ENCODE results near the gene INPP5D.

DNA sequence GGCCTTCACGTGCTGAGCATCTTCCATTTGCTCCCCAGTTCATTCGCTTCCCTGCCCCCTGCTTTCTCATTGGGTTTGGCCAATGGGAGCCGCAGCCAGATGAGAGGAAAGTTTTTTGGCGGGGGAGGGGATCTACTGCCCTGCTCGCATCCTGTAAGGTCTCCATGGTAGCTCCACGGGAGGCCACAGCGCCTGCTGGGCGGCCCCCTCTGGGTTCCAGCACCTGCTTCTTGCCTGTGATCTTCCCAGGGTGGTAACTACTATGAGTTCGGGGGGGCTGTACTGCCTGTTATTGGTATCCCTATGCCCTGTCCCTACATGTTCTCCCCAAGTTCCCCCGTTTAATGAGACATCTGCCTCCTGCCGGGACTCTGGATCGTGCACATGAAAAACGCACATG is 57.2 kb downstream of the INPP5D start:
- TF ChIP-seq POLR2AphosphoS5 (IDR thresholded peaks at IDR 0.05) (no peak), EP300 (IDR thresholded peaks at IDR 0.05; ENCODE audit: low read depth) (no peak)
- TF ChIP-seq, protein P1, sequence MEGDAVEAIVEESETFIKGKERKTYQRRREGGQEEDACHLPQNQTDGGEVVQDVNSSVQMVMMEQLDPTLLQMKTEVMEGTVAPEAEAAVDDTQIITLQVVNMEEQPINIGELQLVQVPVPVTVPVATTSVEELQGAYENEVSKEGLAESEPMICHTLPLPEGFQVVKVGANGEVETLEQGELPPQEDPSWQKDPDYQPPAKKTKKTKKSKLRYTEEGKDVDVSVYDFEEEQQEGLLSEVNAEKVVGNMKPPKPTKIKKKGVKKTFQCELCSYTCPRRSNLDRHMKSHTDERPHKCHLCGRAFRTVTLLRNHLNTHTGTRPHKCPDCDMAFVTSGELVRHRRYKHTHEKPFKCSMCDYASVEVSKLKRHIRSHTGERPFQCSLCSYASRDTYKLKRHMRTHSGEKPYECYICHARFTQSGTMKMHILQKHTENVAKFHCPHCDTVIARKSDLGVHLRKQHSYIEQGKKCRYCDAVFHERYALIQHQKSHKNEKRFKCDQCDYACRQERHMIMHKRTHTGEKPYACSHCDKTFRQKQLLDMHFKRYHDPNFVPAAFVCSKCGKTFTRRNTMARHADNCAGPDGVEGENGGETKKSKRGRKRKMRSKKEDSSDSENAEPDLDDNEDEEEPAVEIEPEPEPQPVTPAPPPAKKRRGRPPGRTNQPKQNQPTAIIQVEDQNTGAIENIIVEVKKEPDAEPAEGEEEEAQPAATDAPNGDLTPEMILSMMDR (IDR thresholded peaks at IDR 0.05): no peak

Data from transverse colon (tissue), 4 donors.